ENCODE results near the gene PLLP. TPM values are rescaled to one million over a fixed set of nuclear protein-coding genes. Genes with fewer than 3 reads are reported as not detected.

PLLP gene
- total and polyA plus RNA-seq, 10 donors, result 4.7 to 53.1 (median 17.2) TPM

DNA sequence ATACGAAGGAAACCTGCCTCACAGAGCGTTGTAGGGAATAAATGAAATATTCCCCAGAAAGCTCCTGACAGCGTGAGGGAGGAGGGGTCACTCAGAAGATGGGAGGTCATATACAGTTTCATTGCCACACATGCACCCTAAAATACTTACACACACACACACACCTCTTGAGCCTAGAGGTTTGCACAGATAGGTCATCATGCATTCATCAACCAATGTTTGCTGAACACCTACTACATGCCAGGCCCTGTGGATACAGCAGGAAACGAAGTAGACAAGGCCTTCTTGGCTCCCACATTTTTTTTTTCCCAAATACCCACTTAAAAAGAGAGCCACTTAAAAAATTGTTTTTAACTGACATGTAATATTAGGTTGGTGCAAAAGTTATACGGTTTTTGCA lies 907 bp upstream of the PLLP start:
- peaks cover 0 to 36% (median 20%) of the 10 kb centered on the region in 7 donors for H3K27me3 ChIP-seq (replicated peaks in 1 of 7)
- H3K9me3 ChIP-seq, result no peaks in the 10 kb centered on the region
- H3K4me1 ChIP-seq, result peaks cover 4 to 39% (median 20%) of the 10 kb centered on the region in 6 donors
- 68 to 86% (median 80%) methylated on average over 5 of the region's 5 CpGs for WGBS, 5 donors
- H3K27ac ChIP-seq, result no peak overlapping the region
- TF ChIP-seq, protein P1, sequence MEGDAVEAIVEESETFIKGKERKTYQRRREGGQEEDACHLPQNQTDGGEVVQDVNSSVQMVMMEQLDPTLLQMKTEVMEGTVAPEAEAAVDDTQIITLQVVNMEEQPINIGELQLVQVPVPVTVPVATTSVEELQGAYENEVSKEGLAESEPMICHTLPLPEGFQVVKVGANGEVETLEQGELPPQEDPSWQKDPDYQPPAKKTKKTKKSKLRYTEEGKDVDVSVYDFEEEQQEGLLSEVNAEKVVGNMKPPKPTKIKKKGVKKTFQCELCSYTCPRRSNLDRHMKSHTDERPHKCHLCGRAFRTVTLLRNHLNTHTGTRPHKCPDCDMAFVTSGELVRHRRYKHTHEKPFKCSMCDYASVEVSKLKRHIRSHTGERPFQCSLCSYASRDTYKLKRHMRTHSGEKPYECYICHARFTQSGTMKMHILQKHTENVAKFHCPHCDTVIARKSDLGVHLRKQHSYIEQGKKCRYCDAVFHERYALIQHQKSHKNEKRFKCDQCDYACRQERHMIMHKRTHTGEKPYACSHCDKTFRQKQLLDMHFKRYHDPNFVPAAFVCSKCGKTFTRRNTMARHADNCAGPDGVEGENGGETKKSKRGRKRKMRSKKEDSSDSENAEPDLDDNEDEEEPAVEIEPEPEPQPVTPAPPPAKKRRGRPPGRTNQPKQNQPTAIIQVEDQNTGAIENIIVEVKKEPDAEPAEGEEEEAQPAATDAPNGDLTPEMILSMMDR (IDR thresholded peaks at IDR 0.05 in 8 of 11, conservative IDR thresholded peaks at IDR 0.05 in 3 of 11), result no peak
- TF ChIP-seq POLR2AphosphoS5 (IDR thresholded peaks at IDR 0.05), result no peak
- TF ChIP-seq POLR2A (IDR thresholded peaks at IDR 0.05), result no peak
- no peak for DNase-seq
- peak overlapping the region in 1 of 8 donors; percentile 73 for H3K4me3 ChIP-seq
- intact Hi-C loops (cut with DNase I; ENCODE audit: low total_unique reads), result no loop called here
- H3K36me3 ChIP-seq, result no peaks in the 10 kb centered on the region

DNA sequence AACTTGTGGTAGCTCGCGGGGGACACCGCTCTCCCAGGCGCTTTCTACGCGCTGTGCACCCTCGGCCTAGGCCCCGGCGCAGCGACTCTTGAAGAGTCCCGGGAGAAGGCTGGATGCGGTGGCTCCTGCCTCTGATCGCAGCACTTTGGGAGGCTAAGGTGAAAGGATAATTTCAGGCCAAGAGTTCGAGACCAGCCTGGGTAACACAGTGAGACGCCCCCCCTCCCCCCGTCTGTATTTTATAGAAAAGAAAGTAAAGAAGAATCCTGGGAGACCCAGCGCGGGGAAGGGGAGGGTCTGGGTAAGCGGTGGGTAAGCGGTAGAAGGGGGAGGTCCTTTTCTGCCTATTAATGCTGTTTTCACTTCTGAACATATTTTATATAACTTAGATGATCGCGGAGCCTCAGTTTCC lies 486 bp upstream of the PLLP start:
- Histone ChIP-seq H3K4me3 (peak overlapping the region; percentile 48 to 74 (median 60)), H3K9me3 (no peaks in the 10 kb centered on the region), H3K36me3 (no peaks in the 10 kb centered on the region), H3K4me1 (peaks cover 4 to 43% (median 20%) of the 10 kb centered on the region in 6 donors), H3K27me3 (replicated peaks in 1 of 7) (peaks cover 0 to 36% (median 20%) of the 10 kb centered on the region in 7 donors), H3K27ac (peak overlapping the region in 6 of 8 donors; percentile 27 to 71 (median 64))
- no peak for DNase-seq
- intact Hi-C loops (cut with DNase I; ENCODE audit: low total_unique reads), result no loop called here
- WGBS, 5 donors, result 13 to 16% (median 15%) methylated on average over 19 to 22 of the region's 22 CpGs
- TF ChIP-seq, protein P1 (IDR thresholded peaks at IDR 0.05 in 8 of 11, conservative IDR thresholded peaks at IDR 0.05 in 3 of 11), result no peak
- TF ChIP-seq POLR2A (IDR thresholded peaks at IDR 0.05), result no peak
- TF ChIP-seq POLR2AphosphoS5 (IDR thresholded peaks at IDR 0.05), result no peak

DNA sequence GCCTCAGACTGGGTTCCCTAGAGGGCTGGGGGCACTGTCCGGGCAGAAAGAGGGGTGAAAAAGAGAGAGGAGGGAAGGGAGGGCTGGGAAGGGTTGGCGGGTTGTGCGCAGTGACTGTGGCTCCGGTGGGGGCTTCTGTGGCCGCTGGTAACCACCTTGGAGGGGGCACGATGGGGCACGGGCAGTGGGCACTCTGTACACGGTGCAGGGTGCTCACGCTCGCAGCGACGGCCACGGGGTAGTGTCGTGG lies 588 bp downstream of the PLLP start:
- TF ChIP-seq POLR2AphosphoS5 (IDR thresholded peaks at IDR 0.05), result no peak
- TF ChIP-seq POLR2A (IDR thresholded peaks at IDR 0.05), result no peak
- TF ChIP-seq, protein P1 (IDR thresholded peaks at IDR 0.05 in 8 of 11, conservative IDR thresholded peaks at IDR 0.05 in 3 of 11), result no peak
- H3K4me3 ChIP-seq, result peak overlapping the region; percentile 48 to 74 (median 60)
- peak overlapping the region in 7 of 8 donors; percentile 22 to 71 (median 64) for H3K27ac ChIP-seq
- H3K36me3 ChIP-seq, result no peaks in the 10 kb centered on the region
- peaks cover 4 to 54% (median 20%) of the 10 kb centered on the region in 6 donors for H3K4me1 ChIP-seq
- WGBS, 5 donors, result 19 to 31% (median 23%) methylated on average over 7 to 14 of the region's 14 CpGs
- H3K27me3 ChIP-seq (replicated peaks in 1 of 7), result peaks cover 0 to 38% (median 20%) of the 10 kb centered on the region in 7 donors
- no peak for DNase-seq
- no peaks in the 10 kb centered on the region for H3K9me3 ChIP-seq
- intact Hi-C loops (cut with DNase I; ENCODE audit: low total_unique reads), result no loop called here

DNA sequence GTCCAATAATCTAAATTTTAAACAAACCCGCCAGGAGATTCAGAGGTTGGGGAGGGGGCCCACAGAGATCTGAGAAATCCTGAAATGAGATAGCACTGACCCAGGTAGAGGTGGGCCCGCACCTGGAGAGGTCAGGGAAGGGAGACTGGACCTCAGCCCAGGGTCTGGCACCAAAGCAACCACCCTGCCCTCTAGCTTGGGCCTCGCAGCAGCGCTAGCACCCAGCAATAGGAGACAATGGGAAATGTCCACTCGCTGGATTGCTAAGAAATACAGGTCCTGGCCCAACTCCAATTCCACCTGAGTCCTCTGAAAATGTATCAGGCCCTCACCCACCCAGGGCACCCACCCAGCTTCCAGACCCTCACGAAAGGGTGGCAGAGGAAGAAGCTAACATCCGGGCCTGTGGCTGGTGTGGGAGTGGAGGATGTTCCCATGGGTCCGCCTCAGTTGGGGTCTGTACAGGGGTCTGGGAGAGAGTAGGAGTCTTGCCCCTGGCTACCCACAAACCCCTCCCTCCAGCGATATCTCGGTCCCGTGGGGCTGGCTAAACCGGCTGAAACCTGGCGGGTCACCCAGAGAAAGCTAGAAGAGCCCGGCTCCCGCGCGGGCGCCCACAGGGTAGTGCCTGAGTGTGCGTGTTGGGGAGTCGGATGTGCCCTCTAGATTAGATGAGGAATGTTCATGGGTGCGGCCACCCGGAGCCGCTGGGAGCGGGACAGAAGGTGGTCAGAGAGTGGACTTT lies 1.1 kb downstream of the PLLP start:
- H3K4me3 ChIP-seq, result peak overlapping the region; percentile 48 to 74 (median 60)
- peaks cover 4 to 59% (median 23%) of the 10 kb centered on the region in 6 donors for H3K4me1 ChIP-seq
- TF ChIP-seq POLR2AphosphoS5 (IDR thresholded peaks at IDR 0.05), result no peak
- TF ChIP-seq, protein P1 (IDR thresholded peaks at IDR 0.05 in 8 of 11, conservative IDR thresholded peaks at IDR 0.05 in 3 of 11), result no peak
- TF ChIP-seq POLR2A (IDR thresholded peaks at IDR 0.05), result no peak
- peak overlapping the region in 7 of 8 donors; percentile 22 to 71 (median 64) for H3K27ac ChIP-seq
- intact Hi-C loops (cut with DNase I; ENCODE audit: low total_unique reads), result no loop called here
- H3K36me3 ChIP-seq, result no peaks in the 10 kb centered on the region
- H3K27me3 ChIP-seq (replicated peaks in 1 of 7), result peaks cover 0 to 42% (median 20%) of the 10 kb centered on the region in 7 donors
- no peak for DNase-seq
- WGBS, 5 donors, result 60 to 67% (median 62%) methylated on average over 23 to 24 of the region's 24 CpGs
- H3K9me3 ChIP-seq, result no peaks in the 10 kb centered on the region

All from spleen (tissue), 11 donors.